IPS DF 4.7 (cell line): ENCODE data around the gene REEP1.

Source experiments
- DNase-seq: peaks from one replicate; pipeline ENCODE4 v3.0.0-alpha.2; 2013; ENCODE audit warnings: low spot score; ENCODE audit errors: extremely low read depth

Gene REEP1, protein sequence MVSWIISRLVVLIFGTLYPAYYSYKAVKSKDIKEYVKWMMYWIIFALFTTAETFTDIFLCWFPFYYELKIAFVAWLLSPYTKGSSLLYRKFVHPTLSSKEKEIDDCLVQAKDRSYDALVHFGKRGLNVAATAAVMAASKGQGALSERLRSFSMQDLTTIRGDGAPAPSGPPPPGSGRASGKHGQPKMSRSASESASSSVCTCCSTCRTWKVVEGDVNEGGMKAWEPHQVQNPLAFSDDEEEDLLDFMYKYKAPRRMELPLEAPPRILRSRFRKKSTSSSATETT

DNA sequence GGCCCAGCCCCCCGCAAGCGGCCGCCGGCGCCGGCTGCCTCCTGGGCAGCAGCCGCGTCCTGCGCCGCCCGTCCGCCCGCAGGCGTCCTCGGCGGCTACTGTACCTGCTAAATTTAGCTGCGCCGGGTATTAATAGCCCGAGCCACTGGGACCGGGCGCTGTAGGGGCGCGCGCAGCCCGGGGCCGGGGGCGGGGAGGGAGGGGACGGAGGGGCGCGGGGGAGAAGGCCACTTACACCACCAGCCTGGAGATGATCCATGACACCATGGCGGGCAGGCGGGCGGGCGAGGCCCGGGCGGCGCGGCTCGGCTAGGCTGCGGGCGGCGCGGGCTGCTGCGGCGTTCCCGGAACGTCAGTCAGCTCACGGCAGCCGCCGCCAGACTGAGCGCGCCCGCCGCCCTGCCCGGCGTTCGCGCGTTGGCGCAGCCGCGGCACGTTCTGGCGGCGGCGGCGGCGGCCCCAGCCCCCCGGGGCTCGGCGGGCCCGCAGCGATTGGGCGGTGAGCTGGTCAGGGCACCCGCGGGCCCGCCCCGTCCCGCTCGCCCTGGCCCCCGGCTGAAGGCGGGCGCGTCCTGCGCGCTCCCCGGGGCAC lies at the start of gene REEP1:
REEP1 (minus strand) TSS at position 383 of the 592 bp plus-strand sequence; CDS start at position 267, 116 bp downstream.
- DNase-seq, result no peak

- DNase-seq, result no peak
Observed at GRCh38 chr2:86383844-86384243, 46.4 kb upstream of the REEP1 start.

DNA sequence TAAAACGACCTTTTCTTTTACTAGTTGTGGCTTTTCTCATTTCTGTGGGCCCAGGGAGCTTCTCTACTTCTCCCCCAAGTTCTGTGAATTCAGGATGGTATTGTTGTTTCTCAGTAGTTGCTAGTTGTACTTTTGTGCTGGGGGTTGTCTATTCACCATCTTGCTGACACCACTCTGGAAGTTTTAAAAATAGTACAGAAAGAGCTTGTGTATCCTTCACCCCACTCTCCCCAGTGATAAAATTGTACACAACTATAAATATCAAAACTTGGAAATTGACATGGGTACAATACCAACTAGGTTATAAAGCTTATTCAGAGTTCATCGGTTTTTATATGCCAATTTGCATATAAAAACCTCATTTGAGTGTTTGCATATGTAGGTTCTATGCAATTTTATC lies 45.3 kb upstream of the REEP1 start:
- no peak for DNase-seq

GRCh38 chr2:86382108-86382507 lies 44.7 kb upstream of the REEP1 start:
- no peak for DNase-seq

- DNase-seq, result no peak
Observed at GRCh38 chr2:86378469-86378868, 41.0 kb upstream of the REEP1 start.

DNA sequence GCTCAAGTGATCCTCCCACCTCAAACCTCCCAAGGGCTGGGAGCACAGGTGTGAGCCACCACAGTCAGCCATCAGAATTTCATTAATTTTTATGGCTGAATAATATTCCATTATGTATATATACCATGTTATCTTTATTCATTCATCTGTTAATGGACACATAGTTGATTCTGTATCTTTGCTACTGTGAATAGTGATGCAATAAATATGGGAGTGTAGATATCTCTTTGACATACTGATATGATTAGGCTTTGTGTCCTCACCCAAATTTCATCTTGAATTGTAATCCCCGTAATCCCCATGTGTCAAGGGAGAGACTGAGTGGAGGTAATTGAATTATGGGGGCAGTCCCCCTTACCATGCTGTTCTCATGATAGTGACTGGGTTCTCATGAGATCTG lies 38.2 kb upstream of the REEP1 start:
- DNase-seq, result no peak

GRCh38 chr2:86372641-86373502 lies 35.4 kb upstream of the REEP1 start:
- DNase-seq, result no peak

GRCh38 chr2:86372133-86372532 lies 34.7 kb upstream of the REEP1 start:
- DNase-seq, result no peak

GRCh38 chr2:86371527-86371926 lies 34.1 kb upstream of the REEP1 start:
- no peak for DNase-seq

DNA sequence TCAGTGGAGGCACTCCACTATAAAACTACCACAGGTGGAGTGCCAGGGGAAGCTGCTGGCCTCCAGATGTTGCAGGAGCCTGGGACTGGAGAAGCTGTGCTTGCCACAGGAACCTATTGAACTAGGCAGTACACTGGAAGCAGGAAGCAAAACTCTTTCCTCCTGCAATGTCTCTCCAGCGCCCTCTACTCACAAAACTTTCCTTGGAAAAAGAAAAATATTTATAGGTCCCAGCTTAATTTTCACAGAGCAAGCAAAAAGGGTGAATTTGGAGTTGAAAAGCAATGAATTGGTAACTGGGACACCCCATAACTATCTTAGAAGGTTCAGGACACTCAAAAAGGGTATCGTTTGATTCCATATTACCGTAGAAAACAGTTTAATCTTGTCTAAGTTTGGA lies 33.2 kb upstream of the REEP1 start:
- DNase-seq, result no peak

- no peak for DNase-seq
Observed at GRCh38 chr2:86368161-86368824, 30.9 kb upstream of the REEP1 start.

GRCh38 chr2:86367499-86367777 lies 30.0 kb upstream of the REEP1 start:
- DNase-seq, result no peak

DNA sequence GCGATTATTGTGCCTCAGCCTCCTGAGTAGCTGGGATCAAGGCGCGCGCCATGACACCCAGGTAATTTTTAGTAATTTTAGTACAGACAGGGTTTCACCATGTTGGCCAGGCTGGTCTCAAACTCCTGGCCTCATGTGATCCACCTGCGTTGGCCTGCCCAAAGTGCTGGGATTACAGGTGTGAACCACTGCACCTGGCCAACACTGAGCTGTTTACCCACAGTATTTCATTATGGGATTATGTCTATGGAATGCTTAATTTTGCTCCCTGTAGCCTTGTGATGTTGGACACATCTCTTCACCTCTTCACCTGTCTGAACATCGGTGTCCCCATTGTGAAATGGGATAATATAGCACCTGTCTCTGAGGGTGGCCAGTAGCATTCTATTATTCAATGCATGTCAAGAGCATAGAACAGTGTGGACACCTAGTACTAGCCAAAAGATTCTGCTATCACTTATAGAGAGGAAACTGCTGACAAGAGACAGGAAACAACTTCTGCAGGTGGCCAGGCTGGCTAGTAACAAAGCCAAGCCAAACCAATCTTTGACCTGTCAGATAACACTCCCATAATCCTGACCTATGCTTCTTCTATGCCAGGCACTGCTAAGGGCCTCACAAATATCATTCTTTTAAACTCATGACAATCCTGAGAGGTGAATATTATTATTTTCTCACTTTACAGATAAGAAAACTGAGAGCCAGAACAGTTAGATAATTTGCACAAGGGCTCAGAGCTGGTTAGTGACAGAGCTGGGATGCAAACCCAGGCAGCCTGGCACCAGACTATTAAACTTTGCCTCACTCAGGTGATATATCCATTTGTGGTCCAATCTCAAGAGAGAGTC lies 29.4 kb upstream of the REEP1 start:
- no peak for DNase-seq

DNA sequence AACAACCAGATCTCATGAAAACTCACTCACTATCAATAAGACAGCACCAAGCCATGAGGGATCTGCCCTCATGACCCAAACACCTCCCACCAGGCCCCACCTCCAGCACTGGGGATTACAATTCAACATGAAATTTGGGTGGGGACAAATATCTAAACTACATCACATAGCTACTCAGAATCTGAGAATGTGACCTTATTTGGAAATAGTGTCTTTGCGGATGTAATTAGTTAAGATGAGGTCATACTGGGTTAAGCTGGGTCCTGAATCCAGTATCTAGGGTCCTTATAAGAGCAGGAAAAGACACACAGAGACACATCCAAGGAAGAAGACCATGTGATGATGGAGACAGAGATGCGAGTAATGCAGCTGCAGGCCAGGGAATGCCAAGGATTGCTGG lies 27.5 kb upstream of the REEP1 start:
- no peak for DNase-seq

- no peak for DNase-seq
Observed at GRCh38 chr2:86360776-86361175, 23.4 kb upstream of the REEP1 start.

DNA sequence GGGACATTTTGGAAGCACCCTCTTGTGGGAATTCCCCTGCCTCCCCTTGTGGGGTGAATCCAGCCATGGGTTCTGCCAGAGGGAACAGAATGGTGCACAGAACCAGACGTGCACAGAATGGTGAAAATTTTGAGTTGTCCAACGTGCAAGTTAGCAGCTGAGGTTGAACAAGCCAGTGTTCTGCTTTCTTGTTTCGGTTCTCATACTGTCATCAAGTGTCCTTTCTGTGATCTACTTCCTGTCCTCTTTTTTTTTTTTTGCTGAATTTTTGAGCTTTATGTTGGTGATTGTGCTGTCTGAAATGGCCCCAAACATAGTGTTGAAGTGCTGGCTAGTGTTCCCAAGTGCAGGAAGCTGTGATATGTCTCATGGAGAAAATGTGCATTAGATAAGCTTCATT lies 21.5 kb upstream of the REEP1 start:
- no peak for DNase-seq

DNA sequence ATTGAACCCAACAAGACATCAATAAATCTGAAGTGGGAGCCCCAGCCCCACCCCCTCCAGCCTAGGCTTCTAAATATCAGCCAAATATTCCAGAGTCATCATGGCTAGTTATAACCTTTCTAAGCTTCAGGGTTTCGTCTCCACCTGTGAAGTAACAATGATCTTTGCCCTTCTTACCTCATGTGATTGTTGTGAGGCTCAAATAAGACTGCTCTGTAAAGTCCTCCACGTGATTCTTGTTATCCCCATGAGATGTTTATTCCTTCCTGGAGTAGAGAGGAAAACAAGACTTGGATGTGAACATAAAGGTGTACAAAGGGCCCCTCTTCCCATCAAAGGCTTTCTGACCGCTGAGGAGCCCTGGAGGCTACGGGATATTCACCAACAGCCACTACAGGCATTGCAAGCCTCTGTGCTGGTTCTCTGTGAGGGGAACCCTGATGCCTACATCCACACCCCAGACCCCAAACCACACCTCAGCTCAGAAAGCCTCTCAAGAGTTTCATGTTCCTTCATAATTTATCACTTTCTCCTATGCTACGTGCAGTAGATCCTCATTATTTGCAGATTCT lies 20.1 kb upstream of the REEP1 start:
- DNase-seq, result no peak

DNA sequence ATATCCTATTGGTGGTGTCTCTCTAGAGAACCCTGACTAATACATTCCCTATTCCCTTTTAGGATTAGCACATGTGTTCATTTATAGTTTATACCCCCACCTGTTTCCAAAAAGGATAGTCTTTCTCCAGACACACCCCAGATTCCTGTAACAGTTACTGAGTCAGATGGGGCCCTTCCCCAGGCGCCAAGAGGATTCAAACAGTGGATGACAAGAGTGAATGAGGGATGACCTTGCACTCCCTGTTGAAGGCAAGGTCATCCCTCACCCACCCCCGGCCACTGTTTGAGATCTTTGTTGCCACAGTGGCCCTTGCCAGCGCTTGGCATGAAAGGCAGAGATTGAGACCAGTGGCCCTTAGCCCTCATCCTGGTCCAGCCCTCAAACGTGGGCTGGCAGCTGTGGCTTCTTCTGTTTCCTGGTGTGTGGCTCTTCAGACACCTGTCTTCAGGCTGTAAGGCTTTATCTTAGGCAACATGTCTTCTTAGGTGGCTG lies 15.3 kb upstream of the REEP1 start:
- no peak for DNase-seq

GRCh38 chr2:86352137-86352726 lies 14.8 kb upstream of the REEP1 start:
- no peak for DNase-seq

- no peak for DNase-seq
Observed at GRCh38 chr2:86350751-86351150, 13.3 kb upstream of the REEP1 start.
